NCI-H128 (cell line): ENCODE results near the gene FAM241A.
"Not testable (repeated sequence)": the region's sequence is repeated elsewhere in the genome, so short reads cannot be mapped to it uniquely, and the experiment has no call there.

Source experiments
- DNase-seq: peaks from one replicate; lab custom pipeline; 2025; ENCODE audit not compliant: unreplicated experiment; lab: John Stamatoyannopoulos, UW

The FAM241A gene

DNA sequence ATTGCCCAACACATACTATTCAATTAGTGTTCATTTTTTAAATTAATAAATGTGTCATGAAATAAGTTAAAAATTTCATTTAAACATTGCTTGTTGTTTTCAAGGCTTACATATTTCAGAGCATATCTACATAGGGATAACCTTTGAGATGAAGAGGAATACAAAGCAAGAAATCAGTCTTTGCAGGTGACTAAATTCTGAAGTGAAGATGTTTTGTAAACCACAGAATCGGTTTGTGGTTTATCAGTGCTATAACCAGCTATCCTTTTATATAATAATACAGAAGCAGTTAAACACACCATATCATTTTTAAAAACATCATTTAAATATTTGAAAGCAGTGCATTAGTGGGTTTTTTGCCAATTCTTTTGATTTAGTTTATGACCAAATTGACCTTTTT, 26.9 kb downstream of the FAM241A start:
- no peak for DNase-seq

DNA sequence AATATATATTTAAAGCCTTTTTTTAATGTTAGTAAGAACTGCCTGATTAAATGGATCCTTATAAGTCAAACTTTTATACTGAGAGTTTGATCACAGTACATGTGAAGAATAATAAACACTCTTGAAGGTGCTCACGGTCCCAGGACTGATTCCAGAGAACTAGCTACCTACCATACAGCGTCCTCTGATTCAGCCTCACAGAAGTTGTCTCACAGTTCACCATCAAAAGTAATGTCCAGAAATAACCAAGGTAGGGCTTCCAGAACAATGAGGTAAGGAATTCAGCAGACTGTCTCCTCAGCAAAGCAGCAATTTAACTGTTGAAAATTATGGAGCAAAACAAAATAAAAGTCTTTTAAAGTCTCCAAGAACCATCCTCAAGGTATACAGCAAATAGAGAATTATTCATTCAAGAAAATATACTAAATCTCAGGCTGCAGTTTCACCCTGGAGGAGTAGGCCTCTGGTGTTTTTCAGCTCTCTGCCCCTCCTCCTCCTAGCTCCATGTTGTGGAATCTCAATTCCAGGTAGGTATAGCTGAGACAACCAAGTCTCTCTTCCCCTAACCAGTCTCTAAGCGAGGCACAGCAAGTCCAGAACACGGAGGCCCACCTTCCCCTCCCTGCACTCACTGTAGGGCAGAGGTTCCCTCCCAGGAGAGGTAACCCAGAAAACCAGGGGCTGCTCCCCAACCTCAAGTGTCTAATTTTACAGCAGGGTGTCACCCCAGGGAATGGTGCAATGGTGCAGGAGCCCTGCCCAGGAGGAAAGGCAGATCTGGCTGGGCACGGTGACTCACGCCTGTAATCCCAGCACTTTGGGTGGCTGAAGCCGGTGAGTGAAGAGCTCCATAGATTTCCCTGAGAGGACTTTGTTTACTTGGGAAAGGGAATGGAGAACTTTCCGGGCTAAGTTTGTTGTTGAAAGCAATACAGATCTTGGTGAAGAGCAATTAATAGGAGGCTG, 28.6 kb downstream of the FAM241A start:
- DNase-seq = no peak

DNA sequence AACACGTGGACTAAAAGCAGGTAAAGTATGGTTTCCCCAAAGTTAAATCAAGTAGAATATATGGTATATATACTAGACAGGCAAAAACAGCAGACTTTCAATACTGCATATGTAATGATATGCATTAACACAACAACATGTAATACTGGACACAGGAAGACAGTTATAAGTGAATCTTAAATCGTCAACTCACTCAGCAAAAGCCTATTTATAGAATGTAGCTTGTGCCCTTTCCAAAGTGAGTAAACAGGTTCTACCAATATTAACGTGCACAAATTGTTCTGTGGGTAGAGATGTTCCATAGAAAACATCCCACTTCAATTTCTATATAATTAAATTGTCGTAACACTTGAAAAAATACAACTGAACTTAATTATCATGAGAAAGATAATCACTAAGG, 30.6 kb downstream of the FAM241A start:
- no peak for DNase-seq

DNA sequence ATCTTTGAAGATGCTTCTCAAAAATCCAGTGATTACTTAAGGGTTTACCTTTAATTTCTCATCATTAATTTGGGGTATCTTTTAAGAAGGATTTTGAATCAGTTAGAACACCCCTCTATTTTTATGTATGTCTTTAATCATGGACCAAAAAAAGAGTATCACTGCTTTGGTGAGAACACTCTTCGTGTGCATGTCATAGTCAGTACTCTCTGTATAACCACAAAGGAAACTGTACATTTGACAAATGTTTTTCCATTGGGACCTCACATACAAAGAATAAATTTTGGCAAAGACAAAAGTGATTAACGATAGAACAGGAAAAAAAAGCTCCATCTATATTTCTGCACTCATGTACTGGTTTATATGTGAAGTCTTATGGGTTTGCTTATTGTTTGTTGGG, 31.3 kb downstream of the FAM241A start:
- DNase-seq = no peak

DNA sequence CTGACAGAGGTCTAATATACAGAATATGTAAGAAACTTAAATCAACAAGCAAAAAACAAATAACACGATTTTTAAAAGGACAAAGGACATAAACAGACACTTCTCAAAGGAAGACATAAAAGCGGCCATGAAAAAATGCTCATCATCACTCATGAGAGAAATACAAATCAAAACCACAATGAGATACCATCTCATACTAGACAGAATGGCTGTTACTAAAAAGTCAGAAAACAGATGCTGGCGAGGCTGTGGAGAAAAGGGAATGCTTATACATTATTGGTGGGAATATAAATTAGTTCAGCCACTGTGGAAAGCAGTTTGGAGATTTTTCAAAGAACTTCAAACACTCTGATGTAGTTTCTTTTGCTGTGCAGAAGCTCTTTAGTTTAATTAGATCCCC, 33.5 kb downstream of the FAM241A start:
- not testable (repeated sequence) for DNase-seq

DNA sequence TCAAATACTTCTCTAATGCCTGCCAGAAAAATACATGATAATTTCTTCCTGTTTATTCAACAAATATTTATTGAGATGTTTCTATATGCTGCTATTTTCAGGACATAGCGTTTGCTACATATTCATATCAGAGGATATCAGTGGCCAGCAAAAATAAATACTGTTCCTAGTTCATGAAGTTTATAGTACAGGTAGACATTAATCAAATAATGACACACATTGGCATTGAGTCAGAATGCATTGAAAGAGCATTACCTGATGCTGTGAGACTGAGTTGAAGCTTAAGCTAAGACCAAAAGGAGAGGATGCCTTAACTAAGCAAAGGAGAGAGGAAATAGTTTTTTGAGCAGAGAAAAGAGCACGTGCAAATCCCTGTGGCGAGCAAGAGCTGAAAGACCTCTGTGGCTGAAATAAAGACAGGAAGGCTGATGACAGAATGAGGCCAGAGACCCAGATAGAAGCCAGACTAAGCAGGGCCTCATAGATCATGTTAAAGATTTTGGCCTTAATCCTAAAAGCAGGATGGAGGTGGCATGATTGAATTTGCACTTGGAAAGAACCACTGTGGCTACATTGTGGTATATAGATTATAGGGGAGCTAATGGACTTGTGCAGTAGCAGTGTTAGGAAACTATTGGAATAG, 36.2 kb downstream of the FAM241A start:
- no peak for DNase-seq

DNA sequence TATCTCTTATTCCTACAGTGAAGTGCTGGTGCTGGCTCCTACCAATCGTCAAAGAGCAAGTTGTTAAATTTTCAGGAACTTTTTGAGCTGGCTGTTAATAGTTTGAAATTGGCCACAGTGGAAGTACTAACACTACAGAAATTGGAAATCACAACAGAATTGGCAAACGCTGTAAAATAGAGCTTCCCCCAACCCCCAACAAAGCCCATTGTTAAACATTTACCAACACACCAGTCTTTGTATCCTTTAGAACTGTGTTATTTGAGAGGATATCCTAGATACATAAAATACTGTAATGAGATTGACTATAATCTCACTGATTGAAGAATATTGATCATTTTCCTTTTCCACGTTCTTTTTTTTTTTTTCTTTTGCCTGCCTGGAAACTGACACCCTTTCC, 37.4 kb downstream of the FAM241A start:
- no peak for DNase-seq

DNA sequence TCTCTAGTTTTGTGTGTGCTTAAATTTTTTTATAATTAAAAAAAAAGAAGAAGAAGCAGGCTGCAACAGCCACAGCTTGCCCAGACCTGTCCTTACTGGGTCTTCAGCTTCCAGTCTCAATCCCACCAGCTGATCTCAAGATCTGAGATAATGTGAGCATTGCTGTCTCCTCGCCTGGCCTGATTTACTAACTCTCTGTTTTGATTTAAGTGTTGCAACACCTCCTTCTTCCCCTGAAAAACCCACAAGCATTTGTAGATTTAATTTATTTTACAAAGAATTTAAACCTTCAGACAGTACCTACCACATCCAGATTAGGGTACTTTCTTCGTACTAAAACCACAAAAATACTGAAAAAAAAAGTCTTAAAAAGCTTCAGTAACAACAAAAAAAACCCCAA, 38.0 kb downstream of the FAM241A start:
- DNase-seq = no peak

DNA sequence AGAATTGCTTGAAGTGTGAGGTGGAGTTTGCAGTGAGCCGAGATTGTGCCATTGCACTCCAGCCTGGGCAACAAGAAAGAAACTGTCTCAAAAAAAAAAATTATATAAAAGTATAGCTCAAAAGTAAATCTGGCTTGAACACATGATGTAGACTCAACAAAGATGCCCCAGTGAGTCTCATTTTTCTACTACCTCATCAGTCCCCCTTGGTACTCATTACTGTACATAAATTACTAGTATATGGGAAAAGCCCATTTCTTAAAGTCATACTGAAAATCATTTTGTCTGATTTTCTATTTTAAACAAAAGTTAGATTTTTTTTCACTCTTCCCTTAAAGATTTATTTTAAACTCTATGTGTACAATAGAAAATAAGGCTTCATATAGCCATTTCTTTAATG, 39.2 kb downstream of the FAM241A start:
- no peak for DNase-seq

DNA sequence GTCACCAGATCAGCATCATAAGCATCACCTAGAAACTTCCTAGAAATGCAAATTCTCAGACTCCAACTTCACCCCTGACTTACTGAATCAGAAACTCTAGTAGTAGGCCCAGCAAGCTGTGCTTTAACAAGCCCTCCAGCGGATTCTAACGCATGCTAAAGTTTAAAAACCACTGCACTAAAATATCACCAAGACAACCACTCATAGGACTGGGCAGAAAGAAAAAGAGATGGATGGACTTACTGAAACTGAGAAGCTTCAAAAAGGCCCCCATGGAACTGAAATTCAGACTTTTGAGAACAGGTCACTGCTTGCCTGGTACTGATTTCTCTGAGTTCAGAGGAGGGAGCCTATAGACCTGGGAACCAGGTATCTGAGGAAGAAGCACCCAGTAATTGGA, 40.1 kb downstream of the FAM241A start:
- no peak for DNase-seq

DNA sequence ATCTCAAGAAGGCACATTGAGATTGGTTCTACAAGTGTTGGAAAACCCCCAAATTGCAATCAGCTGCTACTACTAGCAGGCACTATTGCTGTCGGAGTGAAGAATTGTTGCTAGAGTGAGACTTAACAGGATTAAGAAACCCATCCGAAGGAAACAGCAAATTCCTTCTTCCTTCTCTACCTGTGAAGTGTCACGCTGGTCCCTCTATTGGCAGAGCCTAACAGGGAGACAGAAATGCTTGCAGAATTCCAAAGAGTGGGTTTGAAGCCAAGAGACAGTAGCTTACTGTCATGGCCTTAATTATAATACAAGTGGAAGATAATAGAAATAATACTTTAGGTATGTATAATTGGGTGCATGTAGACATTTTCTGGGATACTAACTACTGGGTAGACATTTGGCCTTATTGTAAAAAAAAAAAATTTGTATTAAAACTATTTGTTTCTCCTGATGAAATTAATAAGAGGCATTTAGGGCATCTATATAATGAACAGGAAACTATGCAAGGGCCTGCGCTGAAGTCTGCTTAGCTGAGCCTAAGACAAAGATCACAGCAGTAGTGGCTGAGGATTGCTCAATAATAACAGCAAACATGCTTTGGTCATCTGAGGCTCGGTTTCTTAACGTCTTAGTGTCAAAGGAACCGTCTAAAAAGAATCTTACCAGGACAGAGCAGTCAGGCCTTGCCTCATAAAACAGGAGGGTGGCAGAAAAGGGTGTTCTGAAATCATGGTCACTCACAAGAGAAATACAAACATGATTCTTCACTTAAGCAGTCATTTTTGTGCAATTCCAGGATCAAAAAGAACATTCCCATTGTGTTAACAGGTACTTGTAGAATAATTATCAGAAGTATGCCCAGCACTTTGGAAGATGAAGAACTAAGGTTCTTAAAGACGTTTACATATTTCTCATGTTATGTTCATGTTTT, 40.8 kb downstream of the FAM241A start:
- no peak for DNase-seq

DNA sequence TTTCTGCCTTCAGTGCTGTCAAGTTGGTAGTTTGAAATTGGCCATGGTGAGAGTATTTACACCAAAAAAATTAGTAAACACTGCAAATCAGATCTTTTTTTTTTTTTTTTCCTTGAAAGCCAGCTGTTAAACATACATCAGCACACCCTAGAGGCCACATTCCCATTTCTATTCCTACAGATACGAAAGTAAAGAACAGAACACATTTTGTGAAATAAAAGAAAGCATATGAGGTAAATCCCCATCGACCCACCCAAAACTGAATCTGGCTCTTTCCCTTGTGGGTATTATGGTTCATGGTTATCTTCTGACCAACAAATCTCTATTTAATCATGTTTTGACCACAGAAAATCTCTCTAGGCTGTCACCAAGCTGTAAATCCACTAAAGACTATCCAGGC, 44.5 kb downstream of the FAM241A start:
- DNase-seq = no peak

DNA sequence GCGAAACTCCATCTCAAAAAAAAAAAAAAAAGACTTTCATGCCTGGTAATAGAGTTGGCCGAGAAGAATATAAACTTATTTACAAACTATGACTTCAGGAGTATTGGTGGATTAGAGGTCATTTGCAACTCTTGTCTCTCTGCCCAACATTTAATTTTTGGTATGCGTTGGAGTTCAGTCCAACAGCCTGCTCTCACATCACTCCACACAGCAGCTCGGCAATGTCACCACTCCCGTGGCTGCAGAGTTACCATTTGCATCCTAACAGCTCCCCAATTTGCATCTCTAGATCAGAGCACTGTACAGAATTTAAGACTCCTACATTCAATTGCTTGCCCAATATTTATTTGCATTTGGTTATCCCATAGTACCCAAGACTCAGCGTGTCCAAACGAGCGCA, 45.4 kb downstream of the FAM241A start:
- DNase-seq = no peak

DNA sequence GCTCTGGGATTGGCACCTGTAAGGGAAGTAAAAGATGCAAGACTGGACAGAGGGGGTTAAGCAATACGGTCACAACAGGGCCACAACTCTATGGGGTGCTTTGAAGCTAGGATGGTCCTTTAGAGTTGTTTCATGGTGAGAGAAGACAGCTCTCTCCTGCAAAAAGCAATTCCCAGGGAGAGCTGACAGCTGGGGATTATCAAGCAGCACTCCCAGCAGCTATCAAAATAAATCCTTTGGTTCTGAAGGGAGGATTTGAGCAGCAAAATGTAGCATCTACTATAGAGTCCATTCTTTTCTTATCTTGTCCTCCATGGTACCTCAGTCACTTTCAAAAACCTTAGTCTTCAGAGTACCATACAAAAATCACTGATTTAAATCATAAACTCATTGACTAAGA, 51.2 kb downstream of the FAM241A start:
- no peak for DNase-seq

DNA sequence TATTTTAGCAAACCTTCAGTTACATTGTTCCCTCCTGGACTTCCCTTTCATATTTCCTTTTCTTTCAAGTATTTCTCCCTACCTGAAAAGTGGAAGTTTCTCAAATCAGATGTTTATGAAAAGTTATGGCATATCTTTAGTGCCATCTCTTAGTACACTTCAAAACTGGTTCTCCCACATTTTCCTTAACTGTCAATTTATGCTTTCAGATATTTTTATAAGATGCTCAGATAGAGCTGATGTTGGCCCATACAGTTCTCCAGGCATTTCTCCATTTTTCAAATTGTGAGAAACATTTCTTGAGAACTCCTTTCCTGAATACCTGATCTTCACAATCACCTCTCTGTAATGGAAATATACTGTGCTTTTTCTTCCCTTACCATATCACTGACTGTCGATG, 53.8 kb downstream of the FAM241A start:
- DNase-seq = no peak

DNA sequence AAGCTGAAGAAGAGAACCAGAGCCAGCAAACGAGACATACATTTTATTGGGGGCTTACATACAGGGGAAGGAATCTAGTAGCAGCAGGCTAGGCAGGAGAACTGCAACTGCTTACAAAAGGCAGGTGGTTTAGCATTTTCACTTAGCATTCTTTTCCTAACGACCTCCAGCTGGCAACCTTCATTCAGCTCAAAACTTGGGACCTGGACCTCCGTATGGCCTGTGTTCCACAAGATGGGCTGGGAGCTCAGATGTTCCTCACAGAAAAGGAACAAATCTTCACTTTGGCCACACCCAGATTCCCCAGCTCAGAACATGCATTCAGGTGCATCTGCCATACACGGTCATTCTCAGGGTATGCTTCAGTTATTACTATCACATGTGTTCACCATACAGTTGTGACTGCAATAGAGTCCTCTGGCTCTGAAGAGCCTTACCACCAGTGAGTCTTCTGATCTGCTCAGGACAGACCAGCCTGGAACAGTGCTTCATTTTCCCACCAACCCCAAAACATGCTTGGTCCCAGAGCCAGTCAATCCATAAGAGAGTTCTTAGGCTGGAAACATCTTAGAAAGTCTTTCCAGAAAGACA, 56.8 kb downstream of the FAM241A start:
- no peak for DNase-seq

DNA sequence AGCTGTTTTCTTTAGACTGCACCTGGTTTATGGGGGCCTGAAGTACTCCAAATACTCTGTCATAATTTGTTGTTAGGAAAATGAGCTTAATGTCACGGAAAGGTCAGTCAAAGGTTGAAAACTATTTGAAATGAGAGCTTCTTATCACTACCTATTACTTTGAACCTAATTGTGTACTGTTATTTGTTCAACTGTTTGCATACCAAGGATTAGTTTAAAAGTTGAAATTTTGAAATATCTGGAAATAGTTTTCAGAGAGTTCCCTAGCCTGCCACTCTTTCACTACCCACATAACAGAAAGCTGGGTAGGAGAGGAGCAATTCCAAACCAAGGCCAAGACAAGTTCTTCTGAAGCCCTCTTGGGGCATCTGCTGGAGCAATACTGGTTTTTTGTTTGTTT, 58.3 kb downstream of the FAM241A start:
- no peak for DNase-seq

DNA sequence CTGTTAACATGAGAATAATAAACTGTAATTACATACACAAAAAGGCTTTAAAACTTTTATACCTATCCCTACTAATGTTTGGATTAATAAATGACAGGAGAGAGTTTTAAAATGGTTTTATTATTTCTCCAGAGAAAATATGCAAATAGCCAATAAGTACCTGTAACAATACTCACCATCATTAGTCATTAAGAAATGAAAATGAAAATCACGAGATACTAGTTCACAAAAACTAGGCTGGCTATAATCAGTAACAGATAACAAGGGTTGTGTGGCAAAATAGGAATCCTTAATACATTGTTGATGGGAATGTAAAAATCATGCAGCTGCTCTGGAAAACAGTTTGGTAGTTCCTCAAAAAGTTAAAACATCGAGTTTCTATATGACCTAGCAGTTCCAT, 61.2 kb downstream of the FAM241A start:
- no peak for DNase-seq

DNA sequence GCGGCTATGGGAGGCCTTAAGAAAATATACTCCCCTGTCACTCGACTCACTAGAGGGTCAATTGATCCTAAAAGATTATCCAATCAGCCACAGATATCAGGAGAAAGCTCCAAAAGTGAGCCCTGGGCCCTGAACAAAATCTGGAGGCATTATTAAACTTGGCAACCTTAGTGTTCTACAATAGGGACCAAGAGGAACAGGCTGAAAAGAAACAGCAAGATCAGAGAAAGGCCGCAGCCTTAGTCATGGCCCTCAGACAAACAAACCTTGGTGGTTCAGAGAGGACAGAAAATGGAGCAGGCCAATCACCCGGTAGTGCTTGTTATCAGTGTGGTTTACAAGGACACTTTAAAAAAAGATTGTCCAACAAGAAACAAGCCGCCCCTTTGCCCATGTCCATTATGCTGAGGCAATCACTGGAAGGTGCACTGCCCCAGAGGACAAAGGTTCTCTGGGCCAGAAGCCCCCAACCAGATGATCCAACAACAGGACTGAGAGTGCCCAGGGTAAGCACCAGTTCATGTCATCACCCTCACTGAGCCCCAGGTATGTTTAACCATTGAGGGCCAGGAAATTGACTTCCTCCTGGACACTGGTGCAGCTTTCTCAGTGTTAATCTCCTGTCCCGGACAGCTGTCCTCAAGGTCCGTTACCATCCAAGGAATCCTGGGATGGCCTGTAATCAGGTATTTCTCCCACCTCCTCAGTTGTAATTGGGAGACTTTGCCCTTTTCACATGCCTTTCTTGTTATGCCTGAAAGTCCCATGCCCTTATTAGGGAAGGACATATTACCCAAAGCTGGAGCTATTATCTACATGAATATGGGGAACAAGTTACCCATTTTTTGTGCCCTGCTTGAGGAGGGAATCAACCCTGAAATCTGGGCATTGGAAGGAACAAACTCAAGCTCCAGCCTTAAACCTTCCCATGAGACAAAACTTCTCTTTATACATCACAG, 63.2 kb downstream of the FAM241A start:
- DNase-seq = not testable (repeated sequence)

DNA sequence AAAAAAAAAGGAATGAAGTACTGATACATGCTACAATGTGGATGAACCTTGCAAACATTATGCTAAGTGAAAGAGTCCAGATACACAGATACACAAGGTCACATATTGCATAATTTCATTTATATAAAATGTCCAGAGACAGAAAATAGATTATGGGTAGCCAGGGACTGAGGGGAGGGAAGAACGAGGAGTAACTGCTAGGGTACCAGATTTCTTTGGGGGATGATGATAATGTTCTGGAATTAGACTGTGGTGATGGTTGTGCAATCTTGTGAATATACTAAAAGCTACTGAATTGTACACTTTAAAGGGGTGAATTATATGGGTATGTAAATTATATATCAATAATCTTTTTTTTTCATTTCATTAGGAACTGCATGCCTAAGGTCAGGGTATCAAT, 65.5 kb downstream of the FAM241A start:
- DNase-seq = no peak
